Neural cell (in vitro differentiated cells): ENCODE results near the gene COBL.

ENCODE experiments used
- EP300 ChIP-seq: fragments of 450-650 bp; conservative IDR thresholded peaks from 2 replicates; pipeline ENCODE4 v1.6.1; 2014; ENCODE audit warnings: antibody characterized with exemption, mild to moderate bottlenecking, moderate library complexity; ENCODE audit not compliant: poor library complexity, severe bottlenecking
- EZH2 ChIP-seq: fragments of 200-600, 300-800 bp; shearing (Covaris generic), sonication (generic); IDR thresholded peaks from 2 replicates; pipeline ENCODE4 v1.6.1; 2014; ENCODE audit warnings: antibody characterized with exemption, low read length, borderline replicate concordance, mild to moderate bottlenecking; ENCODE audit not compliant: insufficient read depth, poor library complexity, severe bottlenecking
- MXI1 ChIP-seq: fragments of 450-650 bp; conservative IDR thresholded peaks from 2 replicates; pipeline ENCODE4 v1.6.1; 2014; ENCODE audit warnings: antibody characterized with exemption, mild to moderate bottlenecking; ENCODE audit not compliant: poor library complexity, severe bottlenecking
- POLR2AphosphoS5 ChIP-seq: IDR thresholded peaks from 2 replicates; pipeline ENCODE4 v1.6.1; 2012
- RAD21 ChIP-seq: fragments of 450-650 bp; conservative IDR thresholded peaks from 2 replicates; pipeline ENCODE4 v1.6.1; 2014; ENCODE audit warnings: antibody characterized with exemption, mild to moderate bottlenecking, moderate library complexity
- SMC3 ChIP-seq: fragments of 450-650 bp; conservative IDR thresholded peaks from 2 replicates; pipeline ENCODE4 v1.6.1; 2014; ENCODE audit warnings: antibody characterized with exemption, mild to moderate bottlenecking, moderate library complexity; ENCODE audit not compliant: poor library complexity
- TAF1 ChIP-seq: IDR thresholded peaks from 2 replicates; pipeline ENCODE4 v1.6.1; 2012; ENCODE audit warnings: low read depth
- TF ChIP-seq, protein P1 (sequence below): IDR thresholded peaks from 2 replicates; pipeline ENCODE4 v1.6.1; 2012; ENCODE audit warnings: borderline replicate concordance
- TF ChIP-seq, protein P2 (sequence below): fragments of 450-650 bp; IDR thresholded peaks from 2 replicates; pipeline ENCODE4 v1.5.1; 2014; ENCODE audit warnings: antibody characterized with exemption, mild to moderate bottlenecking, moderate library complexity; ENCODE audit not compliant: poor library complexity, severe bottlenecking

DNA sequence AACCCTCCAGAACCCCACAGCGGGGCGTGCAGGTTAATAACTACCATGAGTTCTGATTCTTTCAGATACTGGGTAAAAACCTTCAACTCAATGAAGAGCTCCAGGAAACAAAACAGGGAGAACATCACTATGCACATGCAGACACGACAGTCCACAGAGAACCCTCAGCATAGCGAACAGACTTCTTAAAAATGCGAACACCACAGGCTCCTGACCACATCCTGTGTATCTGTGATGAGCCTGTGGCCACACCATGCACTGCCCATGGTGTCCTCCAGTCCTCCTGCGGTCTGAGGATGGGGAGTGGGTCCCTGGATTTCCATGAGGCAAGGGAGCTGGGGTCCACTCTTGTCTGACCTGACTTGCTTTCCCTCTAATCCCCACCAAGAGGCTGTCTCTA lies 107.2 kb downstream of the COBL start:
- TF ChIP-seq EZH2 (no peak), TAF1 (no peak), EP300 (no peak), RAD21 (no peak), POLR2AphosphoS5 (no peak), MXI1 (no peak), SMC3 (no peak)
- TF ChIP-seq, protein P1, sequence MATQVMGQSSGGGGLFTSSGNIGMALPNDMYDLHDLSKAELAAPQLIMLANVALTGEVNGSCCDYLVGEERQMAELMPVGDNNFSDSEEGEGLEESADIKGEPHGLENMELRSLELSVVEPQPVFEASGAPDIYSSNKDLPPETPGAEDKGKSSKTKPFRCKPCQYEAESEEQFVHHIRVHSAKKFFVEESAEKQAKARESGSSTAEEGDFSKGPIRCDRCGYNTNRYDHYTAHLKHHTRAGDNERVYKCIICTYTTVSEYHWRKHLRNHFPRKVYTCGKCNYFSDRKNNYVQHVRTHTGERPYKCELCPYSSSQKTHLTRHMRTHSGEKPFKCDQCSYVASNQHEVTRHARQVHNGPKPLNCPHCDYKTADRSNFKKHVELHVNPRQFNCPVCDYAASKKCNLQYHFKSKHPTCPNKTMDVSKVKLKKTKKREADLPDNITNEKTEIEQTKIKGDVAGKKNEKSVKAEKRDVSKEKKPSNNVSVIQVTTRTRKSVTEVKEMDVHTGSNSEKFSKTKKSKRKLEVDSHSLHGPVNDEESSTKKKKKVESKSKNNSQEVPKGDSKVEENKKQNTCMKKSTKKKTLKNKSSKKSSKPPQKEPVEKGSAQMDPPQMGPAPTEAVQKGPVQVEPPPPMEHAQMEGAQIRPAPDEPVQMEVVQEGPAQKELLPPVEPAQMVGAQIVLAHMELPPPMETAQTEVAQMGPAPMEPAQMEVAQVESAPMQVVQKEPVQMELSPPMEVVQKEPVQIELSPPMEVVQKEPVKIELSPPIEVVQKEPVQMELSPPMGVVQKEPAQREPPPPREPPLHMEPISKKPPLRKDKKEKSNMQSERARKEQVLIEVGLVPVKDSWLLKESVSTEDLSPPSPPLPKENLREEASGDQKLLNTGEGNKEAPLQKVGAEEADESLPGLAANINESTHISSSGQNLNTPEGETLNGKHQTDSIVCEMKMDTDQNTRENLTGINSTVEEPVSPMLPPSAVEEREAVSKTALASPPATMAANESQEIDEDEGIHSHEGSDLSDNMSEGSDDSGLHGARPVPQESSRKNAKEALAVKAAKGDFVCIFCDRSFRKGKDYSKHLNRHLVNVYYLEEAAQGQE, result no peak
- TF ChIP-seq, protein P2, sequence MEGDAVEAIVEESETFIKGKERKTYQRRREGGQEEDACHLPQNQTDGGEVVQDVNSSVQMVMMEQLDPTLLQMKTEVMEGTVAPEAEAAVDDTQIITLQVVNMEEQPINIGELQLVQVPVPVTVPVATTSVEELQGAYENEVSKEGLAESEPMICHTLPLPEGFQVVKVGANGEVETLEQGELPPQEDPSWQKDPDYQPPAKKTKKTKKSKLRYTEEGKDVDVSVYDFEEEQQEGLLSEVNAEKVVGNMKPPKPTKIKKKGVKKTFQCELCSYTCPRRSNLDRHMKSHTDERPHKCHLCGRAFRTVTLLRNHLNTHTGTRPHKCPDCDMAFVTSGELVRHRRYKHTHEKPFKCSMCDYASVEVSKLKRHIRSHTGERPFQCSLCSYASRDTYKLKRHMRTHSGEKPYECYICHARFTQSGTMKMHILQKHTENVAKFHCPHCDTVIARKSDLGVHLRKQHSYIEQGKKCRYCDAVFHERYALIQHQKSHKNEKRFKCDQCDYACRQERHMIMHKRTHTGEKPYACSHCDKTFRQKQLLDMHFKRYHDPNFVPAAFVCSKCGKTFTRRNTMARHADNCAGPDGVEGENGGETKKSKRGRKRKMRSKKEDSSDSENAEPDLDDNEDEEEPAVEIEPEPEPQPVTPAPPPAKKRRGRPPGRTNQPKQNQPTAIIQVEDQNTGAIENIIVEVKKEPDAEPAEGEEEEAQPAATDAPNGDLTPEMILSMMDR, result no peak
